Measurements from ENCODE around the gene SPDEF.
A peak's percentile ranks its signal among the peaks of the same experiment; 100 is the strongest.

SPDEF gene

DNA sequence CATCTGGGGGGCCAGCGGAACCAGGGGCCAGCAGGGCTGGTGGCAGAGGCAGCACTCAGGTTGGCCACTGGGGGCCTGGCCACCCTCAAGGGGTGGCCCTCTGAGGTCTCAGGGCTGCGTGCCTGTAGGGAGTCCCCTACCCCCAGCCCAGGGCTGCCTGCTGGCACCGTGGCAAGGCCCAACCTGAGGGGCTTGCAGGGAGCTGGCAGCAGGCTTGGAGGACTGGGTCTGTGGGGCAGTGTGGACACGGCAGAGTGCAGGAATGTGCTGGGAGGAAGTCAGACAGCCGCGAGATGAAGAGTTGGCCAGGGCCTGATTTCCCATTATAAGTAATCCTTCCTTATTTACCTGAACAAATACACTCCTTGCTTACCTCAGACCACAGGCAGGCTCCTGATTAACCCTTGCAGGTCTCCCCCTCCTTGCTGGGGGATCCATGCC is at the start of gene SPDEF:
TSS of gene SPDEF (minus strand) at position 299 of the 441 bp plus-strand sequence. CDS start 11,874 bp downstream, outside the sequence.
- intact Hi-C loops (cut with DNase I) = no loop called here
- DNase-seq = no peak

DNA sequence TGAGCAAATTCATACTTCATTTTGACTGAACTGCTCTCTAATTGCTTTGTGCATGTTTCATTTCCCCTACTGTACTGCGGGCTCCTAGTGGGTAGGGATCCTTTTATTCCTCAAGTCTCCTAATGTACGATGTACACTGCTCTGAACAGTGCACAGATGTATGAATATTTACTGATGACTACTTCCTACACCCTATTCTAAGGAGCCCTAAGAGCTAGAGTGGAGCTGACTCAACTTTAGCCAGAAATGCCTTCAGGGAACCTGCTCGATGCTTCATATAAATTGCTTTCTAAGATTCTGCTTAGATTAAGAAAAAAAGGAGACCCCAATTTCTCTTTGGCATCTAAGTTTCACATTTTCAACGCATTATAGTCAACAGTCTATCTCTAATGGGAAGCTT is 47.6 kb upstream of the SPDEF start:
- intact Hi-C loops (cut with DNase I) = loop anchor here (10.0 kb wide), 1 partner anchor 409 kb away; no protein-coding TSS in a partner anchor
- no peak for DNase-seq

DNA sequence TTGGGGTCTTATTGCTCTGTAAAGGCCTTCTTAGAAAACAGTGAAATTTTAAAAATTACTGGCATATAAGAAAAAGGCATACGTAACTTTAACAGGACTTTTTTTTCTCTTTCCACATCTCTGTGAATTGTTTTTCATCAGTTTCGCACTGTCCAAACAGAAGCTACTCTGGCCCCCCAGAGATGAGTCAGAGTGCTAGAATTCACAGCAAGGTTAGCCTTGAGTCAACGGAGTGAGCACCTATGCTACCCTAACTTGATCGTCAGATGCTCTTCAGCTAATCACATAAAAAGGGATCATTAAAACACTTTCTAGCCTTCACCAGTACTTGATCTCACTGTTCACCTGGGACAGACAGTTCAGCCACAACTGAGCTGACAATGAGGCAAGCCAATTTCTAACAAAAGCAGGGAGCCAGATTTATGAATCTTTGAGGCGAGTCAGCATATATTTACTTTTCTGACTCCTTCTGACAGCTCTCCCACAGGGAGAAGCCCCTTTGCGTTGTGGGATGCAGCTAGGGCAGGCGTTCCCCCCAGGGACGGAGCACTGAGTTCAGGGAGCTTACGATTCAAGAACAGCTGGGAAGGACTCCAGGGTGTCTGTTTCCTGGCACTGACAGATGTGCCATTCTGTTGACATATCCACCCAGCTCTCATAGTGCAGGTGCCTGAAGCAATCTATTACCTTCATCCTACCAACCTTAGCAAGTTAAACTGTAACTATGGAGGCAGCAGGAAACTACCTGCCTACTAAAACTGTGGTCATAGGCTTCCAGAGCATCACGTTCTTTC is 46.4 kb upstream of the SPDEF start:
- DNase-seq = no peak
- intact Hi-C loops (cut with DNase I) = loop anchor here (10.0 kb wide), 1 partner anchor 408 kb away; no protein-coding TSS in a partner anchor

- intact Hi-C loops (cut with DNase I) = loop anchor here (10.0 kb wide), 1 partner anchor 407 kb away; no protein-coding TSS in a partner anchor
- DNase-seq = peak in 7 of 10 donors; percentile 51 to 92 (median 62)
These were observed 45.6 kb upstream of the SPDEF start for GRCh38 chr6:34601706-34602105.

- DNase-seq = no peak
- intact Hi-C loops (cut with DNase I) = loop anchor here (10.0 kb wide), 1 partner anchor 406 kb away; no protein-coding TSS in a partner anchor
These were observed 44.7 kb upstream of the SPDEF start for GRCh38 chr6:34600796-34601195.

- intact Hi-C loops (cut with DNase I) = loop anchor here (10.0 kb wide), 1 partner anchor 405 kb away; no protein-coding TSS in a partner anchor
- DNase-seq = peak in 1 of 10 donors; percentile 26
These were observed 44.0 kb upstream of the SPDEF start for GRCh38 chr6:34600101-34600500.

GRCh38 chr6:34598712-34599111 is 42.6 kb upstream of the SPDEF start:
- intact Hi-C loops (cut with DNase I) = no loop called here

GRCh38 chr6:34597605-34598353 is 41.6 kb upstream of the SPDEF start:
- intact Hi-C loops (cut with DNase I) = no loop called here
- no peak for DNase-seq

More at GRCh38 chr6:34598712-34599111, 42.6 kb upstream of the SPDEF start:
- no peak for DNase-seq

GRCh38 chr6:34596798-34597197 is 40.7 kb upstream of the SPDEF start:
- DNase-seq = no peak
- intact Hi-C loops (cut with DNase I) = no loop called here

GRCh38 chr6:34595332-34596184 is 39.4 kb upstream of the SPDEF start:
- DNase-seq = no peak
- intact Hi-C loops (cut with DNase I) = no loop called here

- intact Hi-C loops (cut with DNase I) = no loop called here
- no peak for DNase-seq
These were observed 37.6 kb upstream of the SPDEF start for GRCh38 chr6:34593701-34594100.

GRCh38 chr6:34592208-34592952 is 36.3 kb upstream of the SPDEF start:
- intact Hi-C loops (cut with DNase I) = no loop called here
- DNase-seq = peak in 2 of 10 donors; percentile 41 to 90

DNA sequence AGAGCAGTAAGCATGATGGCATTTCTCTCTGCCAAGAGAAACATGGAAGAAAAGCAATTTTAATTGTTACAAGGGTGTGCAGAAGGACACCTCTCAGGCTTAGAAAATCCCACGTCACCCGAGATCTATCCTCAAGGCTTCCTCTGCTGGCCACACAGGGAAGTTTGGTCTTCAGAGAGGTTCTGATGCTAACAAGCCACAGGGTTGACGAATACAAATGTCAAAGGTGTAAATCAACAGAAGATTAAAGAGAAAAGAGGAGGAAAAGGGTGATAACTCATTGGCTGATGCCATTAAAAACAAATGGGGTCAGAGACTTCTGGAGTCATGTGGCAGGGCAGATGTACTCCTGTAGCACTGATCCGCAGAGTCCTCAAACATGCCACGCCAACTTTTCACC is 33.6 kb upstream of the SPDEF start:
- no peak for DNase-seq
- intact Hi-C loops (cut with DNase I) = no loop called here

GRCh38 chr6:34589140-34589539 is 33.0 kb upstream of the SPDEF start:
- intact Hi-C loops (cut with DNase I) = no loop called here
- DNase-seq = no peak

DNA sequence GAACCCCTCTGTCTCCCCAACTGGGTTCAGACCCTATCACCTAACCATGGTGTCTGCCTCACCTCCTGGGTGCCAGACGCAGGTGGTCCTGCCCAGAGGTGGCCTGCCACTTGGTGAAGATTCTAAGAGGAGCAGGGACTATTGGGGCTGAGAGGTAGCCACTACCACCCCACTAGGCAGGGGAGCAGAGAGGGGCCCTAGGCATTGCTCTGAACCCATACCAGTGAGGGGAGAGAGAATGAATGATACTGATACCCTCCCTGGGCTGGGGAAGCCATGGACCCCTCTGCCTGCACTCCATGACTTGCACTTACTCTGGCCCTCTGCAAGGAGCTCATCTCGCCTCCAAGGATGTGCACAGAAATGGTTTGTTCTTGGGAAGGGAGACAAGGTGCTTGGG is 31.7 kb upstream of the SPDEF start:
- intact Hi-C loops (cut with DNase I) = no loop called here
- DNase-seq = peak in 1 of 10 donors; percentile 35

GRCh38 chr6:34587325-34587724 is 31.2 kb upstream of the SPDEF start:
- DNase-seq = peak in 2 of 10 donors; percentile 12 to 32
- intact Hi-C loops (cut with DNase I) = no loop called here

DNA sequence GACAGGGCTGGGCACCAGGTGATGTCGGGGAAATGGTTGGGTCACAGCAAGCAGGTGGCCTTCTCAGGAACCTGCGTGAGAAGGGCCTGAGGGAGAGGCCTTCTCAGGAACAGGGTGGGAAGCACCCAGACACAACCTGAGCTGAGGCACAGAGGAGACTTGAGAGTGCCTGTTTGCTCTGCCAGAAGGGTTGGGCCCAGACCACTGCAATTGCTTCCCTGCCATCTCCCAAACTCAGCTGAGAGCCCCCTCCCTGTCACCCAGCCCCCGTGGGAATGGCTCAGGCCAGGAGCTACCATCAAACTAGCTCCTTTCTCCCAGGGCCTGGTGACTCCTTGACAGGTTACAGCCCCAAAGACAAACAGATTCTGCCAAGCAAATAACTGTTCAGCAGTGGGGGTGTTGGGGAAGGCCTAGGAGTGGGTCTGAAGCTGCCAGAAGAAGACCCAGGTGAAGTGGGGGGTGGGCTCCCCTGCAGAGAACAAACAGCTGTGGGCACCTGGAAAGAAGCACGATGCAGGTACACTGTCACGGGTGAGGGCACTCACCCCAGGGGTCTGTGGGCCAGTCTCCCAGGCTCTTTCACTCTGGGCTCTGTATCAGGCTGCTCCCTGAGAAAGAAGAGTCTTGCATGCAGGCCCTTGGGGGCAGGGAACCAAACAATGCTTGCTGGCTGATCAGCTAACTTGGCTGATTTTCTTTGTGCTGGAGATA is 30.4 kb upstream of the SPDEF start:
- peak in 2 of 10 donors; percentile 55 to 62 for DNase-seq
- intact Hi-C loops (cut with DNase I) = no loop called here

GRCh38 chr6:34585512-34586061 is 29.5 kb upstream of the SPDEF start:
- intact Hi-C loops (cut with DNase I) = no loop called here
- DNase-seq = peak in 3 of 10 donors; percentile 26 to 80 (median 78)

DNA sequence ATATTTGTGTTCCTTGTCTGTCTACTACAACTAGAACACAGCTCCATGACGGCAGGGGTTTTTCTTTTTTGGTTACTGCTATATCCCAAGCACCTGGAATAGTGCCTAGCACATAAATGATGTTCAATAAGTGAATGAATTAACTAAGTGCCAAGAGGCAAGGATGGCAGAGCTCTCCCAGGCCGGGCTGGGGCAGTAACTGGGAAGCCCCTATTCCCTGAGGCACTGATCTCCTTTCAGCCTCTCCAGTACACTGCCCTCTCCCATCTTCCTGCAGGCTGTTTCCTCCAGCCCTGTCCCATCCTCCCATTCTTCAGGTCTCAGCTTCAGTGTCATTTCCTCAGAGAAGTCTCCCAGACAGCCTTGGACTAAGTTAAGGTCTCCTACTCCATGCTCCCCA is 29.0 kb upstream of the SPDEF start:
- intact Hi-C loops (cut with DNase I) = no loop called here
- DNase-seq = peak in 2 of 10 donors; percentile 16 to 54
